ENCODE measurements around the gene COPB1.

GRCh38 chr11:14460147-14460546 is 39.5 kb downstream of the COPB1 start:
- TF ChIP-seq CTCF (IDR thresholded peaks at IDR 0.05) (no peak), POLR2A (IDR thresholded peaks at IDR 0.05) (no peak)
